Lower lobe of right lung (tissue), 2 donors: ENCODE measurements around the gene C3orf20. TPM values are rescaled to one million over a fixed set of nuclear protein-coding genes. Genes with fewer than 3 reads are reported as not detected.

ENCODE experiments used
- ATAC-seq, 2 donors: fragments of 200-7000 bp; cut with Tn5 transposase; one replicate each; pipeline ENCODE4 v1.9.1; 2020 to 2022; ENCODE audit warnings: mild to moderate bottlenecking in 2 of 2, moderate library complexity in 2 of 2
- DNase-seq: peaks from one replicate; pipeline ENCODE4 v3.0.0-alpha.2; 2020
- H3K27ac ChIP-seq: fragments of 200-600 bp; one replicate; pipeline ENCODE4 v1.8.0; 2022
- H3K27me3 ChIP-seq: fragments of 200-600 bp; one replicate; pipeline ENCODE4 v1.8.0; 2022; ENCODE audit warnings: low read depth
- H3K36me3 ChIP-seq: fragments of 200-600 bp; one replicate; pipeline ENCODE4 v1.8.0; 2022; ENCODE audit warnings: mild to moderate bottlenecking
- H3K4me1 ChIP-seq: fragments of 200-600 bp; one replicate; pipeline ENCODE4 v1.8.0; 2022
- H3K4me3 ChIP-seq: fragments of 200-600 bp; one replicate; pipeline ENCODE4 v1.8.0; 2022; ENCODE audit warnings: mild to moderate bottlenecking
- H3K9me3 ChIP-seq: fragments of 200-600 bp; one replicate; pipeline ENCODE4 v1.8.0; 2022
- intact Hi-C: fragments of 100-400 bp; cut with DNase I; formaldehyde crosslinking; loops from one replicate; pipeline ENCODE4 v1.11.0; 2022
- total RNA-seq: library from RNA; stranded (reverse); fragmentation: NEBNext Ultra II Directional; extraction: Animal tissue kit (Norgen Biotek cat#: 25700); gene quantifications from one replicate; pipeline ENCODE4 v1.2.1, GENCODE V29; 2021
- TF ChIP-seq, protein P1 (sequence below): fragments of 200-600 bp; IDR thresholded peaks from one replicate; pipeline ENCODE4 v1.8.0; 2022; ENCODE audit warnings: antibody characterized with exemption, mild to moderate bottlenecking
- donor health status: DM: no; HTN: yes; CAD: no; lungs with severe emphysema.

Gene C3orf20
- total RNA-seq, 1 donor from 2014 or later, result not detected

DNA sequence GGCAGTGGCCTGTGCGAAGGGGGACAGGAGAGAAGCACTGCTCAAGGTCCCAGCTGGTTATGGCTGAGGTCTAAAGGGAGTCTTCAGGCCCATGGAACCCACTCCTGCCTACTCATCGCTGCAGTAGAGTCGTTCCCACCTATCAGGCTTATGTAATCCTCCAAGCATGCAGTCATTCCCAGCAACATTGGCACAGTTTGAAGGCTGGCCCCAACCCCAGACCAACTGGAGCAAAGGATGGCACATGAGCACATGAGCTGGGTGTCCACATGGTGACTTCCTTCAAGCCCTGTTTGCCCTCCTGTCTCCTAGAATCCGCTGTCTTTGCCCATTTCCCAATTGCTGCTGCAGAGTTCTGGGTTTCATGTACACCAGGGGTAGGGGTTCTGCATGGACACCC, 83.4 kb downstream of the C3orf20 start:
- no peaks in the 10 kb centered on the region for H3K9me3 ChIP-seq
- intact Hi-C loops, result no loop called here
- H3K27me3 ChIP-seq, result no peaks in the 10 kb centered on the region
- no peak overlapping the region for H3K27ac ChIP-seq
- no peaks in the 10 kb centered on the region for H3K36me3 ChIP-seq
- H3K4me3 ChIP-seq, result no peak overlapping the region
- TF ChIP-seq, protein P1, sequence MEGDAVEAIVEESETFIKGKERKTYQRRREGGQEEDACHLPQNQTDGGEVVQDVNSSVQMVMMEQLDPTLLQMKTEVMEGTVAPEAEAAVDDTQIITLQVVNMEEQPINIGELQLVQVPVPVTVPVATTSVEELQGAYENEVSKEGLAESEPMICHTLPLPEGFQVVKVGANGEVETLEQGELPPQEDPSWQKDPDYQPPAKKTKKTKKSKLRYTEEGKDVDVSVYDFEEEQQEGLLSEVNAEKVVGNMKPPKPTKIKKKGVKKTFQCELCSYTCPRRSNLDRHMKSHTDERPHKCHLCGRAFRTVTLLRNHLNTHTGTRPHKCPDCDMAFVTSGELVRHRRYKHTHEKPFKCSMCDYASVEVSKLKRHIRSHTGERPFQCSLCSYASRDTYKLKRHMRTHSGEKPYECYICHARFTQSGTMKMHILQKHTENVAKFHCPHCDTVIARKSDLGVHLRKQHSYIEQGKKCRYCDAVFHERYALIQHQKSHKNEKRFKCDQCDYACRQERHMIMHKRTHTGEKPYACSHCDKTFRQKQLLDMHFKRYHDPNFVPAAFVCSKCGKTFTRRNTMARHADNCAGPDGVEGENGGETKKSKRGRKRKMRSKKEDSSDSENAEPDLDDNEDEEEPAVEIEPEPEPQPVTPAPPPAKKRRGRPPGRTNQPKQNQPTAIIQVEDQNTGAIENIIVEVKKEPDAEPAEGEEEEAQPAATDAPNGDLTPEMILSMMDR, result no peak
- H3K4me1 ChIP-seq, result no peaks in the 10 kb centered on the region
- no peak for DNase-seq
- ATAC-seq, result no peak

DNA sequence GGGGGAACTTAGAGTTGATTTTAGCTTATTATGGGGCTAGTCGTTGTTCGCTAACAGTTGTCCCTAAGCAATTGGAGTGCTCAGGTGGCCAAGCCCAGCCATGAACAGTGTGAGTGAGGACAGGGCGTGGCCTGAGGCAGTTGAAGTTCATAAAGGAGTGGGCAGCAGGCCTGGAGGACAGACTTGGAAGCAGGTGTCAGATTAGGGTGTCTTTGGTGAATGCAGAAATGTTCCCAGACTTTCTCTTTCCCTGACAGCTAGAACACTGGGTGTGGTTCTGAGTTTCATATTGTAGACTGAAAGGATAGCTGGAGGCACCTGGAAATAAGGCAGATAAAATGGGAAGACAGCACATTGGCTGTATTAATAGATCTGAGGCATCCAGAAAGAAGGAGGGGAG, 84.0 kb downstream of the C3orf20 start:
- Histone ChIP-seq H3K9me3 (no peaks in the 10 kb centered on the region), H3K27ac (no peak overlapping the region), H3K27me3 (no peaks in the 10 kb centered on the region), H3K4me1 (no peaks in the 10 kb centered on the region), H3K36me3 (no peaks in the 10 kb centered on the region), H3K4me3 (no peak overlapping the region)
- TF ChIP-seq, protein P1, result no peak
- intact Hi-C loops, result no loop called here
- ATAC-seq, result no peak
- no peak for DNase-seq

DNA sequence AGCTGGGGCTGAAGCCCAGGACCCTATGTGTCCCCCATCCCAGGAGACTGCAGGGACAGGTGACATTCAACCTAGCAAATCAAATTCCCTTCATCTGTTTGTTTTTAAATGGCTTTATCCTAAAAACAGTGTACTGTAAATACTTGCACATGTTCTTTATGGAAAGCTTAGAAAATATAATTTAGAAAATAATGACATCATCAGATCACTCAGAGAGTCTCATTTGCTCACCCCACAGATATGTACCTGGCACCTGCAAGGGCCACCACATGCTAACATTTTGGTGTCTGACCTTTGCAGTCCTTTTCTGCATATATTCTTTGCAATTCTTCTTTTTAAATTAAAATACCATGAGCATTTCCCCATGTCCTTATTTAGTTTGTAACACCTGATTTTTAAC, 85.2 kb downstream of the C3orf20 start:
- Histone ChIP-seq H3K4me3 (no peak overlapping the region), H3K27me3 (no peaks in the 10 kb centered on the region), H3K36me3 (no peaks in the 10 kb centered on the region), H3K27ac (no peak overlapping the region), H3K9me3 (no peaks in the 10 kb centered on the region), H3K4me1 (no peaks in the 10 kb centered on the region)
- DNase-seq (no peak), ATAC-seq (no peak)
- intact Hi-C loops, result no loop called here
- TF ChIP-seq, protein P1, result no peak

DNA sequence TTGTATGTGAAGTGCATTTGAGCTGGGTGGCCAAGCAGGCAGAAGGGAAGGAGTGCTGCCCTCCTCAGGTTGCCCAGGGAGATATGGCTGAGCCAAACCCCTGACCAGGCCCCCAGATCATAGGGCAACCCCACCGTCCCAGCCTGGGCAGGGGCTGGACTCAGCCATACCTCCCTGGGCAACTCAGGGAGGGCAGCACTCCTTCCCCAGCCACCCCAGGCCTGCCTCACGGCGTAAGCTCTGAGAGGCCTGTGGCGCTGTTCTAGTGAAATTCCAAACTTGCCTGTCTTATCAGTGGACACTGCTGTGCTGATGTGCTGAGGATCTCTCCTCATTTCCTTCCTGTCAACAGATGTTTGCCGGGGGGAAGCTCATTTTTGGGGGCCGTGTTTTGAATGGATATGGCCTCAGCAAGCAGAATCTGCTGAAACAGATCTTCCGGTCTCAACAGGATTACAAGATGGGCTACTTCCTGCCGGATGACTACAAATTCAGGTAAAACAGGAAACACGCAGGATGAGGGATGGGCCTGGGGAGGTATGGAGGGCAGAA, 86.3 kb downstream of the C3orf20 start:
- Histone ChIP-seq H3K4me1 (no peaks in the 10 kb centered on the region), H3K36me3 (no peaks in the 10 kb centered on the region), H3K9me3 (no peaks in the 10 kb centered on the region), H3K27ac (no peak overlapping the region), H3K27me3 (no peaks in the 10 kb centered on the region), H3K4me3 (no peak overlapping the region)
- TF ChIP-seq, protein P1, result no peak
- intact Hi-C loops, result no loop called here
- ATAC-seq (no peak), DNase-seq (no peak)

DNA sequence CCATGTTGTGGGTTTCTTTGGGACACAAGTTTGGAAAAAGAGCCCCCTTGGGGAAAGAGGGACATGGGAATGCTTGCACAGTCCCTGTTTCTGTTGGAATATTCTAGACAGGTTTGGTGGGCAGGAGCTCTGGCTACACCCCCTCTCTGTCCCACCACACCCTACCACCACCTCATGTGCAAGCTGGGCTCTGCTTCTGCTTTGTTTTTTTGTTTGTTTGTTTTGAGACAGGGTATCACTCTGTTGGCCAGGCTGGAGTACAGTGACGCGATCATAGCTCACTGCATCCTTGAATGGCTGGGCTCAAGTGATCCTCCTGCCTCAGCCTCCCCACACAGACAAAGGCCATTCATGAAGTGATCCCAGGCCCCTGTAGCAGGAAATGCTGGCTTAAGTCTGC, 86.9 kb downstream of the C3orf20 start:
- Histone ChIP-seq H3K27ac (no peak overlapping the region), H3K4me3 (no peak overlapping the region), H3K36me3 (no peaks in the 10 kb centered on the region), H3K27me3 (no peaks in the 10 kb centered on the region), H3K4me1 (no peaks in the 10 kb centered on the region), H3K9me3 (no peaks in the 10 kb centered on the region)
- intact Hi-C loops, result no loop called here
- DNase-seq, result no peak
- ATAC-seq, result no peak
- TF ChIP-seq, protein P1, result no peak

DNA sequence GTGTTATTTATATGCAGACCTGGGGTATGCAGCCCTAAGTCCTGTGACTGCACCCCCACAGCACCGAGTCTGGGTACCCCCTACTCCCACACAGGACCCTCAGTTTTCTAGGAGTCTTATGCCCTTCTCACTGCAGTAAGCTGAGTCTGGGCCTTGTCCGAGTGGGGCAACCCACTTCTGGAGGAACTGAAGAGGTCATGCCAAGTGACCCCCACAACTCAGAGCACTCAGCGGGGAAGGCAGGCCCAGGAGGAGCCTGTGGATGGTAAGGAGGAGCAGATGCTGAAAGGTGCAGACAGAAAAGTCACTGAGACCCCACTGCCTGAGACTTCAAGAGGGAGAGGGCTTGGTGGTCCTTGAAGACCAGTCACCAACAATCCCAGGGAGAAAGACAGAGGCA, 87.8 kb downstream of the C3orf20 start:
- no peaks in the 10 kb centered on the region for H3K27me3 ChIP-seq
- ATAC-seq (no peak), DNase-seq (no peak)
- TF ChIP-seq, protein P1, result no peak
- H3K4me1 ChIP-seq, result no peaks in the 10 kb centered on the region
- no peaks in the 10 kb centered on the region for H3K36me3 ChIP-seq
- no peak overlapping the region for H3K27ac ChIP-seq
- intact Hi-C loops, result no loop called here
- no peaks in the 10 kb centered on the region for H3K9me3 ChIP-seq
- H3K4me3 ChIP-seq, result no peak overlapping the region
